Heart left ventricle (tissue), 16 donors: Measurements from ENCODE around the gene TBXA2R. TPM values are rescaled to one million over a fixed set of nuclear protein-coding genes. Genes with fewer than 3 reads are reported as not detected.
"Not testable (repeated sequence)": the region's sequence is repeated elsewhere in the genome, so short reads cannot be mapped to it uniquely, and the experiment has no call there.

Source experiments
- ATAC-seq, 4 donors: fragments of 200-7000 bp; cut with Tn5 transposase; one replicate each; pipeline ENCODE4 v1.9.1; 2020 to 2022; ENCODE audit warnings: moderate library complexity in 4 of 4, mild to moderate bottlenecking in 3 of 4, moderate number of reproducible peaks in 1 of 4
- DNase-seq, 5 donors: peaks; one replicate each; pipeline ENCODE4 v3.0.0-alpha.2; 2020
- H3K27ac ChIP-seq, 12 donors: fragments of 200-600 bp; sonication (generic) in 4 of 12; one replicate each; pipeline versions ENCODE4 v1.5.0 to v1.8.0; 2016 to 2022; ENCODE audit warnings: mild to moderate bottlenecking in 2 of 12
- H3K27me3 ChIP-seq, 9 donors: fragments of 200-600 bp; sonication (generic) in 2 of 9; one replicate each; pipeline versions ENCODE4 v1.5.1 to v1.8.0; 2016 to 2022; ENCODE audit warnings: mild to moderate bottlenecking in 3 of 9
- H3K36me3 ChIP-seq, 9 donors: fragments of 200-600 bp; sonication (generic) in 2 of 9; one replicate each; pipeline versions ENCODE4 v1.5.0 to v1.8.0; 2018 to 2022; ENCODE audit warnings: mild to moderate bottlenecking in 2 of 9
- H3K4me1 ChIP-seq, 12 donors: fragments of 200-600 bp; sonication (generic) in 4 of 12; one replicate each; pipeline versions ENCODE4 v1.5.0 to v1.8.0; 2016 to 2022; ENCODE audit warnings: mild to moderate bottlenecking in 3 of 12
- H3K4me3 ChIP-seq, 12 donors: fragments of 200-600 bp; sonication (generic) in 4 of 12; one replicate each; pipeline versions ENCODE4 v1.5.0 to v1.8.0; 2017 to 2022; ENCODE audit warnings: mild to moderate bottlenecking in 9 of 12, moderate library complexity in 4 of 12
- H3K9me3 ChIP-seq, 12 donors: fragments of 200-600 bp; sonication (generic) in 4 of 12; one replicate each; pipeline versions ENCODE4 v1.5.0 to v1.8.0; 2016 to 2022; ENCODE audit warnings: mild to moderate bottlenecking in 1 of 12
- CTCF ChIP-seq, 12 donors: fragments of 200-600 bp; sonication (generic) in 4 of 12; IDR thresholded peaks; one replicate each; pipeline versions ENCODE4 v1.5.0 to v1.8.0; 2018 to 2022; ENCODE audit warnings: antibody characterized with exemption in 12 of 12, mild to moderate bottlenecking in 5 of 12
- POLR2A ChIP-seq, 2 donors: fragments of 450-650 bp; IDR thresholded peaks; one replicate each; pipeline ENCODE4 v1.6.1; 2017; ENCODE audit warnings: antibody characterized with exemption in 2 of 2, mild to moderate bottlenecking in 2 of 2, moderate library complexity in 2 of 2
- WGBS, 4 donors: extraction: QIAGEN DNeasy Blood & Tissue Kit in 2 of 4; methylation state at CpG; one replicate each; pipeline versions ENCODE4 v1.1.5 to v1.1.7; 2013 to 2018; 5-methylcytosine and 5-hydroxymethylcytosine counted together
- intact Hi-C, 10 donors: fragments of 100-400 bp; cut with DNase I; formaldehyde crosslinking; loops; one replicate each; pipeline versions ENCODE4 v1.11.1 to v1.14.2; 2022
- polyA plus RNA-seq, 2 donors: library from polyadenylated mRNA; stranded (reverse); fragments of 200-250 nt; gene quantifications; one replicate each; pipeline ENCODE4 v1.2.3, GENCODE V29; 2013
- total RNA-seq, 9 donors: library from RNA; depleted of rRNA in 2 of 9; stranded (reverse); fragments of >200 nt in 2 of 9; fragmentation: NEBNext Ultra II Directional in 3 of 9; extraction: Animal tissue kit (Norgen Biotek cat#: 25700) in 3 of 9; gene quantifications; one replicate each; pipeline versions ENCODE4 v1.1.0 to v1.2.4, GENCODE V29; 2016 to 2023
- donor health status: ischemic (EF 13 %, LVEDD 7.1; RV severe dilation, severe dysfunction).
- donor health status: healthy with polysubstance abuse.
- donor health status: DM: no; HTN: yes; CAD: no.
- donor health status: DM: no; HTN: no; CAD: no.
- donor health status: ischemic (EF 25% LVEDD 6.9; RV normal size, moderate dysfunction).
- donor health status: ischemic (EF 25% LVEDD 5.7; RV mildly dilated, moderate dysfunction).
- donor health status: healthy.
- donor health status: DM: yes; HTN: yes; CAD: no.
- donor health status: ischemic (EF 35%, LVEDD 5.7; RV mildly dilated, moderate dysfunction).
- donor health status: nonischemic (EF 11% LVEDD 7.7; RV severe dilation, severe dysfunction).
- donor health status: DM: yes; HTN: yes; CAD: no.
- donor health status: PGD.
- donor health status: ischemic (EF 29% LVEDD 5.4; RV normal size, mild dysfunction).
- donor health status: nonischemic (EF 23%, LVEDD 6.1; RV moderate dilation, normal function).

TBXA2R gene
- total and polyA plus RNA-seq, 11 donors, result 1.9 to 5.1 (median 2.9) TPM

DNA sequence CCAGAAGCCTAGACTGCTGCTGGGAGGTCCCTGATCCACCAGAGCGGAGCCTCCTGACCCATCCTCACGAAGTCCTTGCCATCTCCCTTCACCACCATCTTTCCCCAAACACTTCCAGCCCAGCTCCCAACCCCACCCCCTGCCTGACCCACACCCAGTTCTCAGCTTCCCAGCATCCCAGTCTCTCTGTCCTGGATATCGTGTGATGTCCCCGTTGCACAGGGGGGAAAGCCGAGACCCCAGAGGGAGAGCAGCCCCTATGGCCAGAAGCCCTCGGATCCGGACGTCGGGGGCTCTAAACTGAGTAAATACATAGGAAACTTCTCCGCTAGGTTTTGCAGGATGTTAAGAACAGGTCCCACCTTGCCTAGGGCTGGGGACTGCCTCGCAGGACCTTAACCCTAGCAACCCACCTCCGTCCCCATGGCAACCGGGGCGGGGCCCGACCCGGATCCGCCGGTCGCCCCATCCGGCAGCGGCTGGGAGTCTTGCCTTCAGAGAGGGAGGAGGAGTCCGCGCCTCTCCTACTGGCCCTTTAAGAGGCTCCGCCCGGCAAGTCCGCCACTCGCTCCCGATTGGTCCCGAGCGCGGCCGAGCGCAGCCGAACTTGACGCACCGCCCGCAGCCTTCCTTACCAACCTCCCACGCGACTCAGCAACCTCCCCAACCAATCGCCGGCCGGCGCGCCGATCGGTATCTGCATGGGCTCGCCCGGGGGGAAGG is 34.4 kb downstream of the TBXA2R start:
- intact Hi-C loops, result loop anchor here in 2 of 10 donors (2.0 to 5.0 kb wide), 3 partner anchors 15 to 55 kb away; partner anchors contain the start of genes MFSD12 (in 2 of the 2) and CACTIN (in 1 of the 2)
- Histone ChIP-seq H3K9me3 (no peaks in the 10 kb centered on the region), H3K4me3 (peak overlapping the region in 11 of 12 donors; percentile 29 to 97 (median 84)), H3K27ac (peak overlapping the region in 8 of 12 donors; percentile 14 to 85 (median 50)), H3K4me1 (peaks cover 0 to 37% (median 22%) of the 10 kb centered on the region in 12 donors), H3K36me3 (peaks cover 0 to 9% (median 0%) of the 10 kb centered on the region in 9 donors), H3K27me3 (no peaks in the 10 kb centered on the region)
- ATAC-seq, result peak; percentile 96 to 98 (median 98)
- TF ChIP-seq CTCF (IDR thresholded peaks at IDR 0.05), result no peak
- TF ChIP-seq POLR2A (IDR thresholded peaks at IDR 0.05), result peak in 1 of 2 donors; percentile 11
- DNase-seq, result peak; percentile 100
- 2 to 3% (median 2%) methylated on average over 35 to 48 of the region's 48 CpGs for WGBS, 4 donors

DNA sequence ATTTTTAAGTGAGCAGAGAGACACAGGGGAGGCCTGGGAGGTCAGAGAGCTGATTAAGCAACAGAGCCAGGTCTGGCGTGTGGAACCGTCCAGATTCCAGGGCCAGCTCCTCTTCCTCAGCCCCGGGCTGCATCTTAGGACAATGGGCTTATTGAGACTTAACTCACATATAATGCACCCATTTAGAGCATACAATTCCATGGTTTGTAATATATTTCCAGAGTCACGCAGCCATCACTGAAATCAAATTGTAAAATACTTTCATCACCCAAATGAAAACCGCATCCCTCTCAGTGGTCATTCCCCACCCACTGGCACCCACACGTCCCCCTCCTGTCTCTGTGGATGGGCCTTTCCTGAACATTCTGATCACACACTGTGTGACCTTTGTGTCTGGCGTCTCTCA is 36.1 kb downstream of the TBXA2R start:
- intact Hi-C loops, result loop anchor here in 1 of 10 donors (5.0 kb wide), 1 partner anchor 47 kb away; no protein-coding TSS in a partner anchor
- ATAC-seq (no peak), DNase-seq (no peak)
- peaks cover 0 to 9% (median 0%) of the 10 kb centered on the region in 9 donors for H3K36me3 ChIP-seq
- H3K4me1 ChIP-seq, result peaks cover 0 to 26% (median 13%) of the 10 kb centered on the region in 12 donors
- 78 to 82% (median 80%) methylated on average over 7 of the region's 7 CpGs for WGBS, 4 donors
- H3K27me3 ChIP-seq, result no peaks in the 10 kb centered on the region
- TF ChIP-seq POLR2A (IDR thresholded peaks at IDR 0.05) (no peak), CTCF (IDR thresholded peaks at IDR 0.05) (no peak)
- H3K27ac ChIP-seq, result no peak overlapping the region
- H3K4me3 ChIP-seq, result no peak overlapping the region
- no peaks in the 10 kb centered on the region for H3K9me3 ChIP-seq

- not testable (repeated sequence) for H3K27ac ChIP-seq, H3K27me3 ChIP-seq, DNase-seq, H3K36me3 ChIP-seq, H3K9me3 ChIP-seq, ATAC-seq, H3K4me3 ChIP-seq
- intact Hi-C loops, result loop anchor here in 1 of 10 donors (5.0 kb wide), 1 partner anchor 47 kb away; no protein-coding TSS in a partner anchor
- 88 to 93% (median 89%) methylated on average over 11 of the region's 11 CpGs for WGBS, 4 donors
- peaks cover 0 to 20% (median 13%) of the 10 kb centered on the region in 12 donors for H3K4me1 ChIP-seq
Measured at GRCh38 chr19:3570042-3570441, 36.6 kb downstream of the TBXA2R start.

DNA sequence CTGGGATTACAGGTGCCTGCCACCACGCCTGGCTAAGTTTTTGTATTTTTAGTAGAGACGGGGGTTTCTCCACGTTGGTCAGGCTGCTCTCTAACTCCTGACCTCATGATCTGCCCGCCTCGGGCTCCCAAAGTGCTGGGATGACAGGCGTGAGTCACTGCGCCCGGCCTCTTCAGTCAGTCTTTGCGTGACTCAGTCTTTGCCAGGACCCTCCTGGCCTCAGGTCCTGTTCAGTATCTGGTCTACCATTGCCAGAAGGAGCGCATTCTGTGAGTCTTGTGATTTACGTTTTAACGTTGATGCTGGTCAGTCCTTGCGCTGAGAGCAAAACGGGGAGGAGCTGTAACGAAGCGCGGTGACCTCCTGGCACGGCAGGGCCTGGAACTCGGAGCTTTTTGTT is 41.5 kb downstream of the TBXA2R start:
- WGBS, 4 donors, result 91 to 92% (median 91%) methylated on average over 19 of the region's 19 CpGs
- Histone ChIP-seq H3K27ac (no peak overlapping the region), H3K27me3 (no peaks in the 10 kb centered on the region), H3K36me3 (no peaks in the 10 kb centered on the region), H3K9me3 (no peaks in the 10 kb centered on the region), H3K4me1 (peaks cover 0 to 6% (median 0%) of the 10 kb centered on the region in 12 donors), H3K4me3 (no peak overlapping the region)
- no peak for ATAC-seq
- intact Hi-C loops, result no loop called here
- no peak for DNase-seq
- no peak for TF ChIP-seq CTCF (IDR thresholded peaks at IDR 0.05)
- no peak for TF ChIP-seq POLR2A (IDR thresholded peaks at IDR 0.05)
